GM18858 (cell line): ENCODE measurements around the gene BTBD6.
"Not testable (repeated sequence)": the region's sequence is repeated elsewhere in the genome, so short reads cannot be mapped to it uniquely, and the experiment has no call there.

ENCODE experiments used
- ATAC-seq: cut with Tn5 transposase; IDR thresholded peaks from one replicate; pipeline ENCODE4 v1.9.1; 2021; ENCODE audit not compliant: unreplicated experiment

The BTBD6 gene

GRCh38 chr14:105268736-105269354, 20.5 kb downstream of the BTBD6 start:
- no peak for ATAC-seq

GRCh38 chr14:105269405-105269804, 21.1 kb downstream of the BTBD6 start:
- ATAC-seq = no peak

DNA sequence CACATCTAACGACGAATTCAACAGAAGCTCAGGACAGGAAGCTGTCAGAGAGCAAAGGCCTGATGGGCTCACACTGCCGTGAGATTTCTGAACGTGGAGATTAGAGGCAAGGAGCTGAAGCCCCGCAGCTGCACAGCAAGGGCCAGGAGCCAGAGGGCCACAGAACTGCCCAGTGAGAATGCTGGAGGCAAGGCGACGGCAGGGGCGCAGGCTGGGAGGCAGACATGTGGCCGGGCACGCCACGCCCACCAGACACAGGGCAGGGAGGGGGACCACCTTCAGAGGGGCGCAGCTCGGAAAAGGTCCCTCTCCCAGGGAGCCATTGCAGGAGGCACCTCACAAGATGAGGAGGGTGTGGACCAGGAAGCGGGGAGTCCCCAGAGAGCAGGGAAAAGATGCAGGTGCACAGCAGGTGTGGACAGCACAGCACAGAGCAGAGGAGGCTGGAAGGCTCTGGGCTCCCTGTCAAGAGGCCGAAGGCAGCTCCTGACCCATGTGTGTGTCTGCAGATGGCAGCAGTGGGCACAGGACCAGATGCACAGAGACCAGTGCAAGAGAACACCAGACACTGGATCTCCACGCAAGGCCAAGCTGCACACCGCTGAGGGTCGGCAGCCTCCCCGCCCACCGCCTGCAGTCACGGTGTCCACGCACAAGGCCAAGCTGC, 23.0 kb downstream of the BTBD6 start:
- ATAC-seq = no peak

GRCh38 chr14:105272623-105273022, 24.3 kb downstream of the BTBD6 start:
- no peak for ATAC-seq

DNA sequence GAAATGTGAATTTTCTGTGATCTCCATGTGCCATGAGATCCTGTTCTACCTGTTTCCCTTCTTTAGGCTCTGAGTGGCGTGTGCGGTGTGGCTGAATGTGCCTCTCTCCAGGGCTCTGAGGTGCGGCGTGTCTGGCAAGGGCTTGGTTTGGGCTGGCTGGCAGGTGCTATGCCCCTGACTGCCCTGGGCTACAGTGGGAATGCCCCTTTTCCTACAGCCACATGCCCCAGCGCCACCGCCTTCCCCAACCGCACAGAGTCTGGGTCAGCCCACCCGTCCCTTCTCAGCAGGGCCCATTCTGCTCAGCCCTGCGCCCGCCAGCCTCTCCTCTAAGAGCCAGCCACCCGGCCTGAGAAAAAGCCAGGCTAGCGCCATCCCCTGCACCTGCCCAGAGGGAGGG, 24.7 kb downstream of the BTBD6 start:
- no peak for ATAC-seq

GRCh38 chr14:105274637-105275036, 26.3 kb downstream of the BTBD6 start:
- ATAC-seq = no peak

DNA sequence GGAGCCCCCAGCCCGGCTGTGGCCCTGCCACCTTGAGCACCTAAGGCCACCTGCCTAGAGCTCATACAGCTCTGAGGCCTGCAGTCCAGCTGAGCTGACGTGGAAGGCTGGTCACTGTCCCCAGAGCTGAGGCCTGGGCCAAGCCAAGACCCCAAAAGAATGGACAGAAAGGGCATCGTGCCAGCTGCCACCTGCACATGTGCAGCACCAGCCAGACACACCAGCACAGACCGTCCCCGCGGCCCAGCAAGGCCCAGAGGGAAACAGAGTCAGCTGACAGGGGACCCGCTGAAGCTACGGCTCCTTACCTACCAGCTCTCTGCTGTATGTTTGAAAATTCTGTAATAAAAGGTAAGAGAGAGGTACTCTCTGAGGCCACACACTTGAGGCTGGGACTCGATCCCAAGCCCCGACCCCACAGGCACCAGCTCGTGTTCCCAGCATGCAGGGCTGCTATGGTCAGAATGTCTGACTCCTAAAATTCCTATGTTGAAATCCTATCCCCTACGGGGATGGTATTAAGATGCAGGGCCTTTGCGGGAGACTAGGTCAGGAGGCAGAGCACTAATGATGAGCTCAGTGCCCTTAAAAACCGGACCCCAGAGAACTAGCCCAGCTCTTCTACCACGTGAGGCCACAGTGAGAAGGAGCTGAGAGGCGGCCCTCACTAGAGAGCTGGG, 27.1 kb downstream of the BTBD6 start:
- no peak for ATAC-seq

- not testable (repeated sequence) for ATAC-seq
Measured at GRCh38 chr14:105277448-105277847, 29.1 kb downstream of the BTBD6 start.

DNA sequence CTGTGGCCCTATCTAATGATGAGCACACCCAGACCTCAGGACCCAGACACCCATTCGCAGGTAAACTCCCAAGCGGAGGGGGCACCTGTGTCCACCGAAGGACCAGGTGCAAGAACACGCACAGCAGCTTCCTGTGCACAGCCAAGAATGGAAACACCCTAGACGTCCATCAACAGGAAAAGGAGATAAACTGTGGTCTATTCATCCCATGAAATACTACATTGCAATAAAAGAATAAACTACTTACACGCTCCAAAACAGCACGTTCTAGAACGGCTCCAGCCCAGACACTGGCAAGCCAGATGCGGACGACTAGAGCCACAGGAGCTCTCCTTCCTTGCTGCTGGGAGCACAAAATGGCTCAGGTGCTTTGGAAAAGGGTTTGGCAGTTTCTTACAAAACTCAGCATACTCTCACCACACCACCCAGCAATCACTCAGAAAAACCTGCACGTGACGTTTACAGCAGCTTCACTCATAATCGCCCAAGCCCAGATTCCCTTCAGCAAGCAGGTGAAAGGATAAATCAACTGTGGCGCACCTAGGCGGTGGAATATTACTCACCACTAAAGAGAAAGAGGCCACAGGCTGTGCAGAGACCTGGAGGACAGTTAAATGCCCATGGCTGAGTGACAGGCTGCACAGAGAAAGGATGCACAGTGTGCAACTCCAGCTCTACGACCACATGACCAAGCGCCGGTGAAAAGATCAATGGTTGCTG, 31.5 kb downstream of the BTBD6 start:
- no peak for ATAC-seq

GRCh38 chr14:105280525-105280924, 32.2 kb downstream of the BTBD6 start:
- no peak for ATAC-seq

DNA sequence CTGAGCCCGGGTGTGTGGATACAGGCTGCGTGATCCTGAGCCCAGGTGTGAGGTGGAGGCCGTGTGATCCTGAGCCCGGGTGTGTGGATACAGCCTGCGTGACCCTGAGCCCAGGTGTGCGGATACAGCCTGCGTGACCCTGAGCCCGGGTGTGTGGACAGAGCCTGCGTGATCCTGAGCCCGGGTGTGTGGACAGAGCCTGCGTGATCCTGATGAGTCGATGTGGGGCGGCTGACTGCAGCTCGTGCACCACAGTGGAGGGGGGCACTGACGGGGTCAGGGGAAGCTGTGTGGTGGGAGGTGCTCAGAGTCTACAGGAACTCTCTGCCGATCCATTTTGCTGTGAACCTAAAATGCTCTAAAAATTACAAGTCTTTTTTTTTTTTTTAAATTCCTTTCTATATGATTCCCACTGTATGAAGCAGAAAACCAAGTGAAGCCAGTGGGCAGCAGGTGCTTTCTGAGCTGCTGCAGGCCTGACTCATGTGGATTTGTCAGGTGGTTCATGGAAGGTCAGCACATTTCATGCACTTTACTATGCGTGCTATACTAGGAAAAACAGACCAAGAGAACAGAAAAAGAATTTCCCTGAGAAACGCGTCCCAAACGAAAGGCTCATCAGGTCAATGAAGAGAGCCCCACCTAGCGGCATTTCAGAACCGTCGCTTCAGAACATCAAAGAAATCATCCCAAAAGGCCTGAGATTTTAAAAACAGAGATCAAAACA, 33.2 kb downstream of the BTBD6 start:
- ATAC-seq = no peak

DNA sequence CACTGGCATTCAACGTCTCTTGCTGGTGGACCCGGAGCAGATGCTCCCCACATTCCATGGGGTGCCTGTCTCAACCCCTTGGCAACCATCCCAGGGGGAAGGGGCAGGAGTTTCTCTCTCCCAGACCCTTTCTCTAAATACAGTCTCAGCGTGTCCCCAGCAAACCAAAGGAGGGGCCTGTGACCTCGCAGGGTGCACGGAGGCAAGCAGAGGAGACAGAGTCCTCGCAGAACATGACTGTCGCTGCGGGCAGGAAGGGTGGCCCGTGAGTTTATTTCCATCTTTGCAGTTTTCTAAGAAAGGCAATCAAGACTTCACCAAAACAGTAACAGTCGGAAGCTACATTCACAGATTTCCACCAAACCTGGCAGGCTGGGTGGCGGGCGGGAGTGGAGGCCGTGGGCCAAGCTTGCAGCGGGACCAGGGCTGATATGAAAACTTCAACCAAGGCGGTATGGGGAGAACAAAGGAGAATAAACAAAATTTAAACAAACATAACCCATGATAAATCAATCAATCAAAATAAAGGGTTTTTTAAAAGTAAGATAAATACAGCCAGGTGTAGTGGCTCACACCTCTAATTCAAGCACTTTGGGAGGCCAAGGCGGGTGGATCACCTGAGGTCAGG, 33.9 kb downstream of the BTBD6 start:
- no peak for ATAC-seq

- no peak for ATAC-seq
Measured at GRCh38 chr14:105283028-105283427, 34.7 kb downstream of the BTBD6 start.

GRCh38 chr14:105283899-105284298, 35.6 kb downstream of the BTBD6 start:
- no peak for ATAC-seq

GRCh38 chr14:105285174-105285573, 36.8 kb downstream of the BTBD6 start:
- no peak for ATAC-seq

DNA sequence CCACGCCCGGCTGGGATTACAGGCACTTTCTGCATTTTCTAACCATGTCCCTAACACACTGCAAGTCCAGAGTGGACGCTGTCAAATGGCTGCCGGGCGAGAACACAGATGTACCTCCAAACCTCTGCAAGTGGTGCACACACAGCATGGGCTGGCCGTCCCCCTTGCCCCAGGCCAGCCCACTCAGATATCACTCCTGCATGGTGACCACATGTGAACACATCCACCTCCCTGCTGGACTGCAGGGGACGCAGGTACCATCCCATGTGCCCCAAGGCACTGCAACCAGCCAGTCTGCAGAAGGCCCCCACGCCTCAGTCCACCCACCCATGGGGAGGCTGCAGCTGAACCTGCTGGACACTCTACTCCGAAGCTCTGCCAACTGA, 38.4 kb downstream of the BTBD6 start:
- no peak for ATAC-seq

DNA sequence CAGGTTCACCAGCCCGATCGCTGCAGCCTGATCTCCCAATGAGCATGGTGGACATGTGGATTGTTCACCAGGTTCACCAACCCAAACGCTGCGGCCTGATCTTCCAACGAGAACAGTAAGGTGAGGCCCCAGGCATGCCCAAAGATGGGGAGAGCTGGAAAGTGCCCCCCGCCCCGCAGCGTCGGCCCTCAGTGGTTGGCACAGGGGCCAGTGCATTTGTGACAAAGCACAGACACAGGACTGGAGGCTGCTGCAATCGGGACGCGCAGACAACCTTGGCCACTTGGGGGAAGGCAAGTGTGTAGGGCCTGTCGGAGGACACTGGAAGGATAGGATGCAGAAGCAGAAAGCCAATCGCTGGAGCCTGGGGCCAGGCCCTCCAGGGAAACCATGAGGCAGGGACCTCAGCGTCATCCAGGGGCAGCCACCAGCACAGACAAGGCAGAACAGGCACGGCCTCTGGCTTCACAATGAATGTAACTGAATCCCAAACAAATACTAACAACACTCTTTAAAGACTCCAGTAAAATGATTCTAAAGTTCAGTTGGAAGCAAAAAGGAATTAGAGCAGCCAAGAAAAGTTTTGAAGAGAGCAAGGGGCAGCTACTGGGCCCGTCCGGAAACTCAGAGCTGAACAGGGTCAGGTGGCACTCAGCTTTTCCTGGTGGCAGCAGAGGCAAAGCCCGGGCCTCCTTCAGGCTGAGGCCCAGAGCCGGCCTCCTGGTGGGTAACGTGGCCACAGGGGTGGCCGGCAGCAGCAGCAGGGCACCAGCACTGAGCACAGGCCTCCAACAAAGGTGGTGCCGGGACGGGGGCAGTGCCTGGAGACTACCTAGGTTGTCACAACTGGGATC, 39.1 kb downstream of the BTBD6 start:
- ATAC-seq = no peak

DNA sequence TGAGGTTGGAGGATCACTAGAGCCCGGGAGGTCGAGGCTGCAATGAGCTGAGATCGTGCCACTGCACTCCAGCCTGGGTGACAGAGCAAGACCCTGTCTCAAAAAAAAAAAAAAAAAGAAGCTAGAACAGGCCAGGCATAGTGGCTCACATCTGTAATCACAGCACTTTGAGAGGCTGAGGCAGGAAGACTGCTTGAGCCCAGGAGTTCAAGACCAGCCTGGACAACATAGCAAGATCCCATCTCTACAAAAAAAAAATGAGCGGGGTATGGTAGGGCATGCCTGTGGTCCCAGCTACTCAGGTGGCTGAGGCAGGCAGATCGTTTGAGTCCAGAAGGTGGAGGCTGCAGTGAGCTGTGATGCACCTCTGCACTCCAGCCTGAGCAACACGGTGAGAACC, 40.6 kb downstream of the BTBD6 start:
- not testable (repeated sequence) for ATAC-seq

- ATAC-seq = no peak
Measured at GRCh38 chr14:105290621-105291346, 42.5 kb downstream of the BTBD6 start.
